CD4-positive, alpha-beta T cell treated with Interleukin-12 subunit alpha and Interleukin-12 subunit beta, for 1 hour (primary cell): Measurements from ENCODE around the gene TSN.
A peak's percentile ranks its signal among the peaks of the same experiment; 100 is the strongest.

Experiments used
- DNase-seq: peaks from one replicate; pipeline ENCODE4 v3.0.0-alpha.2; 2020

Gene TSN

DNA sequence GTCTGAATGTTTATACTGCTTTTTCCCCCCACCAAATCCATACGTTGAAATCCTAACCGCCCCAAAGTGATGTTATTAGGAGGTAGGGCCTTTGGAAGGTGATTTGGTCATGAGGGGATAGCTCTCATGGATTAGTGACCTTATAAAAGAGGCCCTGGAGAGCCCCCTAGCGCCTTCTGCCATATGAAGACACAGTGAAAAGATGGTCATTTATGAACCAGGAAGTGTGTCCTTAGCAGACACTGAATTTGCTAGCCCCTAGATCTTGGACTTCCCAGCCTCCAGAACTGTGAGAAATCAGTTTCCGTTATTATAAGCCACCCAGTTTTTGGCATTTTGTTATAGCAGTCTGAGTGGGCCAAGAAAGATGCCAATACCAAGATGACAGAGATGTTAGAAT is 7.2 kb upstream of the TSN start:
- peak; percentile 20 for DNase-seq

DNA sequence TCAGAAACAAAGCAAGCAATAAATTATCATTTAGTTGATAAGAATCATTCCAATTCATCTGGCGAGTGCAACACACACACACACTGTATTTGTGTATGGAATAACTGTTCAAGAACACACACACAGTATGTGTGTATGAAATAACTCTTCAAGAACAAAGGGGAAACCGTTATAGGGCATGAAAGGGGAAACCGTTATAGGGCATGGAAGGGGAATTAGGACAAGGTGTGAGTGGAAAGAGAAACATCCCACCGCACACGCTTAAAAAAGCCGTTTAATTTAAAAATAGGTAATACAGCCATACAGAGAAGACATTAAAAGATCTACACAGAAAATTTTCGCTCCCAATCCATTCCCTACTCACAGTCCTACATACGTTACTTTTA is 607 bp upstream of the TSN start:
- no peak for DNase-seq

- DNase-seq: no peak
Observed at GRCh38 chr2:121764681-121765228, 9.3 kb downstream of the TSN start.

- DNase-seq: no peak
Observed at GRCh38 chr2:121766624-121767023, 11.2 kb downstream of the TSN start.

GRCh38 chr2:121768143-121768755 is 12.8 kb downstream of the TSN start:
- DNase-seq: no peak

DNA sequence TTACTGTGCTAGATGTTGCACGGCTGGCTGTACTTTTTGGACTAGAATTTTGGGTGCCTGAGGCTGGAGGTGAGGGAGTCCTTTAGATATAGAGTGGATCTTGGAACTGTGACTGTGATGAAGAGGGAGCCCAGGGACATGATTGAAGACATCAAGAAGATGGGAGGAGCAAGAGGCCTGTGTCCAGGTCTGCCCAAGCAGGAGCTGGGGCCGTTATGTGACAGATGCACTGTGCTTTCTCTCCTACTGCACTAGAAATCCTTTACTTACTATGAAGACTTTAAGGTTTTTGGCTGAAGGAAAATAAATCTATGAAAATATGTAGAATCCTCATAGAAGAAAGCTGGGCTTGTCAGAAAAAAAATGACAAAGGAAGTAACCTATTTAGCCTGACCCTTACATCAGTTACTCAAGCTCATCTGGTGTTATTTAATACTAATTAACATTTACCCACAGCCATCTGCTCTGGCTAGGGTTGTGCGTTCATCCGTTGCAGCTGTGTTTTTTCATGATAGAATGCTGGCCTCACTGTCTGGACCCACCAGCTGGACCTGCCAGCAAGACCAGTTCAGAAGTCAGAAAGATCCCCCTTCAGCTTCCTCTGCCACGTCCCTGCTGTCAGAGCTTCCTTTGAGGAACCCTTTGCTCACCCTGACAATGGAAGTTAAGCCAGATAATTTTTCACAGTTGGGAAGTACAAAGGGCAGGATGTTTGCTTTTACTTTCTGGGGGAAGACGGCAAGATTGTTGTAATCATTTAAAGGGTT is 16.7 kb downstream of the TSN start:
- DNase-seq: no peak

DNA sequence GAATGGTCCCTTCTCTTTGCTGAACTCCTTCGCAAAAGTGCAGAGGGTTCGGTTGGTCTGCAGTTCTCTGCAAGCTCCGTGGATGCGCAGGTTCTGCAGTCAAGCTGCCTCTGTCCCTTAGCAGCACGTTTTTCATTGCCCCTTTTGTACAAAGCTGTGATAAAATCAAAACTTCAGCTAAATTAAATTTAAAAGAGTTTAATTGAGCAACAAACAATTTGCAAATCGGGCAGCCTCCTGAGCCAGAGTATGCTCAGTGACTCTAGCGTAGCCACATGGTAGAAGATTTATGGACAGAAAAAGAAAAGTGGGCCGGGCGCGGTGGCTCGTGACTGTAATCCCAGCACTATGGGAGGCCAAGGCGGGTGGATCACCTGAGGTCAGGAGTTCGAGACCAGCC is 18.8 kb downstream of the TSN start:
- DNase-seq: no peak

DNA sequence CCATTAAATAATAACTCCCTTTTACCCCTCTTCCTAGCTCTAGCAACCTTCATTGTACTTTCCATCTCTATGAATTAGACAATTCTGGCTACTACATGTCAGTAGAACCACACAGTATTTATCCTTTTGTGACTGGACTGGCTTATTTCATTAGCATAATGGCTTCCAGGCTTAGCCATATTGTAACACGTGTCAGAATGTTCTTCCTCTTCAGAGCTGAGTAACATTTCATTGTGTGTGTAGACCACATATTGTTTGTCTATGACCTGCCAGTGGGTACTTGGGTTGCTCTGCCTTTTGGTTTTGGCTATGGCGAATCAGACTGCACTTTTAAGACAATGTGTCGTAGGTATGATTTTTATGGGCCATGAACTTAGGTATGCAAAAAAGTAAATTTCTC is 20.9 kb downstream of the TSN start:
- no peak for DNase-seq

DNA sequence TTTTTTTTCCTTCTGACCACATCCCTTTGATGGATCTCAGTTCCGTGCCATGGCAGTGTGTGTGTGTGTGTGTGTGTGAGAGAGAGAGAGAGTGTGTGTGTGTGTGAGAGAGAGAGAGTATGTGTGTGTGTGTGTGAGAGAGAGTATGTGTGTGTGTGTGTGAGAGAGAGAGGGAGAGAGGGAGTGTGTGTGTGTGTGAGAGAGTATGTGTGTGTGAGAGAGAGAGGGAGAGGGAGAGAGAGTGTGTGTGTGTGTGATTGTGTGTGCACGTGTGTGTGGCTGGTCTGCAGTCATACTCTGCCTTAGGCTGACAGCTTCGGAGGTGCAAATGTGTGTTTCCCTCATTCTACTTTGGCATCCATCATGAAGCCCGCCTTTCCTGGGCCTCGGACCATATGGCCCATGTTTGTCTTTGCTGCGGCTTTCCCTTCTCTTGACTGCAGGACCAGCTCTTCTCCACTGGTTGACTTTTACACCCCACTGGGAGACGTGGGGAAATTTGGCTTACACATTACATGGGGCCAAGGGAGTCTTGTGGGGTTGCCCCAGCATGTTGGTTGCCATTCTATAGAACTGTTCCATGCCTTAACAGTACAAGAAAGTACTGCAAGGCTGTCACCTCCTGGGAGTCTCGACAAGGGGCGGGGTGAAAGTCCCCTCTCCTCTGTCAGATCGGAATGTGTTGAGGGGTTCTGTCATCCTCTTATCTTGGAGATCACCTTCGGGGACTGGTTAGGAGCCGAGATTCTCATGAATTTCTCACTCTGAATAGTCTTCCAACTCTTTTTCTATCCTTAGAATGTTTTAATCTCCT is 21.6 kb downstream of the TSN start:
- DNase-seq: no peak

DNA sequence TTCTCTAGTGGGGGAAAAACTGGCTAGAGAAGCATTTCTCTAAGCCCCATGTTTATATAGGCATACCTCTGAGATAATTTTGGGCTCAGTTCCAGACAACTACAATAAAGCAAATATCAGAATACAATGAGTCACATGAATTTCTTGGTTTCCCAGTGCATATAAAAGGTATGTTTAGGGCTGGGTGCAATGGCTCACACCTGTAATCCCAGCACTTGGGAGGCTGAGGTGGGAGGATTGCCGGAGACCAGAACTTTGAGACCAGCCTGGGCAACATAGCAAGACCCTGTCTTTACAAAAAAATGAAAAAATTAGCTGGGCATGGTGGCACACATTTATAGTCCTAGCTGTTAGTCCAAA is 22.2 kb downstream of the TSN start:
- no peak for DNase-seq

GRCh38 chr2:121778741-121779487 is 23.5 kb downstream of the TSN start:
- DNase-seq: no peak

DNA sequence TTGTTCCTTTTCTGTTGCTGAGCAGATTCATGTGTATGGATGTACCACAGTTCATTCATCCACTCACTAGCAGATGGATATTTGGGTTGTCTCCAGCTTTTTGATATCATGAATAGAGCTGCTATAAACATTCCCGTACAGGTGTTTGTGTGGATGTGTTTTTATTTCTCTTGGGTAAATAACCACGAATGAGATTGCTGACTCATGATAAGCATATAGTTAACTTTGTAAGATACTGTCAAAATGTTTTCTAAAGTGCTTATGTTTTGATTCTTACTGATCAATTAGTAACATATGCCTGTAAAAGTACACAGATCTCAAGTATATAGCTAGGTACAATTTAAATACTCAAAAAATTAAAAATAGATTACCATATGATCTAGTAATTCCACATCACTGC is 27.7 kb downstream of the TSN start:
- DNase-seq: no peak

GRCh38 chr2:121788685-121789084 is 33.2 kb downstream of the TSN start:
- no peak for DNase-seq

GRCh38 chr2:121790276-121790956 is 35.0 kb downstream of the TSN start:
- no peak for DNase-seq

DNA sequence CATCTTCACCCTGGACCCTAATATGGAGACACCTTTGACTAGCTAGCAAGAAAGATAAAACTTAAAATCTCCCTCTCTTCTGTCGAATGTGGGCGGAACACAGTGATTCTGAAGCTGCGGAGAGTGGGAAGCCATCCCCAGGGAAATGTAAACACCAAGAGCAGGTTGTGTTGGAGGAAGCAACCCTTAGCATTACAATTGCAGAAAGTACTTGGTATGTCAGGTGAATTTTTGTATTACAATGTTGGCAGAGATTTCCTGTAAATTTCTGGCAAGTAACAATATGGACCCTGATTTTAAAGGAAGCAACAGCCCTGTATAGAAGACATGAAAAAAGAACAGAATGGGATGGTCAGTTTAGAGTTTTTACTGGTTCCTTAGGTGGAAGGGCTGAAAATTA is 35.8 kb downstream of the TSN start:
- DNase-seq: no peak

DNA sequence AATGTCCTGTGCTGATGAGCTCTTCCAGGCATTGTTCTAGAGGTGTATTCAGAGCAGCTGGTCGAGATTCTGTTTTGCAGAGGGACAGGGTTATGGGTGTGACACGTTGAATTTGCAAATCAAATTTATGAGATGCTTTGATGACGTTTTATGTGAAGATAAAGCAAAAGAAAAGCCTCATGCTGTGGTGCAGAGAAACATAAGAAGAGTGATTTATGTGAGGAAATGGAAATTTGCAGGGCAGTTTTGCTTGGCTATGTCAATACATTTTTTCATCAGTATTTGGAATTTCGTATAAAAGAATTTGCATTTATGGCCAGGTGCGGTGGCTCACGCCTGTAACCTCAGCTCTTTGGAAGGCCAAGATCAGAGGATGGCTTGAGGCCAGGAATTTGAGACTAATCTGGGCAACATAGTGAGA is 36.4 kb downstream of the TSN start:
- DNase-seq: no peak

GRCh38 chr2:121793816-121794215 is 38.4 kb downstream of the TSN start:
- DNase-seq: no peak

- DNase-seq: no peak
Observed at GRCh38 chr2:121794233-121794632, 38.8 kb downstream of the TSN start.

DNA sequence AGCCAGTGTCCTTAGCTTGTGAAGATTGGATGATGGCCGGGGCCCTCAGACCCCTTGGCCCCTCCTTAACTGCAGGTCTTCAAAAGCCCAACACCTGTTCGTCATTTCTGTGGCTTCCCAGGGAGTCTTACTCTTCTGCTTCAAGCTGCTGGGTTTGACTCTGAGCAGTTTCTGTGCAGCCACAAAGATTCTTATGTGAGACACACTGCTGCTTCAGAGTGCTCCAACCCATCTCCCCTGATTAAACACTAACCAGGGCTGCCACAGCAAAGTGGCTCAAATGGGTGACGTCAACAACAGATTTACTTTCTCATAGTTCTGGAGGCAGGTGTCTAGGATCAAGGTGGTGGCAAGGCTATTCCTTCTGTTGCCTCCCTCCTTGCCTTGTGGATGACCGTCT is 40.8 kb downstream of the TSN start:
- DNase-seq: no peak

DNA sequence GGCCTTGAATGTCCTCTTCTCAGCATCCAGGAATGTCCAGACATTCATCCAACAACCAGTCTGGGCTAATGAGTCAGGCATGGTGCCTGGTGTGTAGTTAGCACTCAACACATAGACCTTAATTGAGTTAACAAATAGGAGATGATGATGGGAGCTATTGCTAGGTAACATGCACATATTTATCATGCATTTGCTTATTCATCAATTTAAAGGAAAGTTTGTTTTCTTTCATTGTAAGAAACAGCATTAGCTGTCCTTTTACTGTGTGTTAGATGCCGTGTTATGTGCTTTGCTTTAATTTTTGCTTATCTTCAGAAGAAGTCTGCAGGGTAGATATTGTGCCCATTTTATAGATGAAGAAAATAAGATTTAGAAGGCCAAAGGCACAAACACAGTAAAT is 43.2 kb downstream of the TSN start:
- no peak for DNase-seq

GRCh38 chr2:121801916-121802315 is 46.5 kb downstream of the TSN start:
- DNase-seq: no peak

- no peak for DNase-seq
Observed at GRCh38 chr2:121803503-121803902, 48.1 kb downstream of the TSN start.
